GM12878 (cell line): ENCODE results near the gene ANXA5. TPM values are rescaled to one million over a fixed set of nuclear protein-coding genes. Genes with fewer than 3 reads are reported as not detected.

ENCODE experiments used
- ATAC-seq: fragments of 200-7000 bp; cut with Tn5 transposase; 3 replicates; pipeline ENCODE4 v1.9.1; 2020; ENCODE audit warnings: mild to moderate bottlenecking, moderate library complexity
- BruUV-seq: library from RNA; stranded (reverse); fragments of 400-500 nt; replicated peaks from 2 replicates; lab custom pipeline; 2021; lab: Mats Ljungman, UMichigan
- CTCF ChIA-PET: fragments of 300-600 bp; sonication (Branson Sonifier 250); formaldehyde crosslinking; extraction: SDS; loops from one replicate; lab custom pipeline; 2021; ENCODE audit warnings: inconsistent platforms; lab: Yijun Ruan, JAX
- POLR2A ChIA-PET: fragments of 350-600 bp; formaldehyde crosslinking; extraction: SDS; loops from one replicate; lab custom pipeline; 2021; ENCODE audit warnings: inconsistent platforms; lab: Charles Lee
- RAD21 ChIA-PET: fragments of 300-600 bp; sonication (Branson Sonifier 250); formaldehyde crosslinking; loops from one replicate; lab custom pipeline; 2023; ENCODE audit warnings: antibody characterized with exemption; ENCODE audit not compliant: unreplicated experiment; lab: Charles Lee
- SMC1A ChIA-PET: fragments of 300-600 bp; sonication (Branson Sonifier 250); formaldehyde crosslinking; loops from one replicate; lab custom pipeline; 2023; ENCODE audit not compliant: unreplicated experiment, uncharacterized antibody; lab: Charles Lee
- DNase-seq: peaks from one replicate; pipeline ENCODE4 v3.0.0-alpha.2; 2011; ENCODE audit warnings: low read depth, low spot score
- FAIRE-seq: peaks from 3 replicates; lab custom pipeline; 2011; peaks lifted over from hg19 to GRCh38; lab: Jason Lieb, UNC
- H2AFZ ChIP-seq: 2 replicates; pipeline ENCODE4 v1.6.0; 2011; ENCODE audit warnings: low read depth, low read length, control low read depth; ENCODE audit not compliant: control insufficient read depth
- H3K27ac ChIP-seq: 2 replicates; pipeline ENCODE4 v1.5.1; 2011; ENCODE audit warnings: control low read depth; ENCODE audit not compliant: control insufficient read depth, insufficient read depth
- H3K27me3 ChIP-seq, 2 experiments: replicated peaks in 1 of 2; 2 replicates each; pipeline versions ENCODE4 v1.6.0 to v1.6.1; 2011; ENCODE audit warnings: low read length in 1 of 2; ENCODE audit not compliant: control insufficient read depth in 2 of 2, insufficient read depth in 2 of 2
- H3K36me3 ChIP-seq, 2 experiments: 2 replicates each; pipeline ENCODE4 v1.5.1; 2011; ENCODE audit warnings: low read length in 1 of 2; ENCODE audit not compliant: control insufficient read depth in 2 of 2, insufficient read depth in 2 of 2
- H3K4me1 ChIP-seq: 2 replicates; pipeline ENCODE4 v1.6.1; 2011; ENCODE audit warnings: mild to moderate bottlenecking, low read length, moderate library complexity, mixed read lengths; ENCODE audit not compliant: control insufficient read depth, insufficient read depth
- H3K4me2 ChIP-seq: 2 replicates; pipeline ENCODE4 v1.6.0; 2011; ENCODE audit warnings: control low read depth; ENCODE audit not compliant: control insufficient read depth, insufficient read depth
- H3K4me3 ChIP-seq: fragments of 200-600 bp; sonication (generic); 2 replicates; pipeline ENCODE4 v1.5.1; 2016
- H3K79me2 ChIP-seq: 2 replicates; pipeline ENCODE4 v1.6.0; 2011; ENCODE audit warnings: low read length; ENCODE audit not compliant: control insufficient read depth, insufficient read depth
- H3K9ac ChIP-seq: 2 replicates; pipeline ENCODE4 v1.8.0; 2011; ENCODE audit warnings: low read length, control low read depth, mixed read lengths; ENCODE audit not compliant: control insufficient read depth, insufficient read depth
- H3K9me3 ChIP-seq: replicated peaks from 3 replicates; pipeline ENCODE4 v1.5.1; 2011; ENCODE audit warnings: mild to moderate bottlenecking, low read length; ENCODE audit not compliant: control insufficient read depth, insufficient read depth
- H4K20me1 ChIP-seq: 2 replicates; pipeline ENCODE4 v1.6.0; 2011; ENCODE audit not compliant: control insufficient read depth, insufficient read depth
- CEBPB ChIP-seq, 2 experiments: fragments of 150-350 bp in 1 of 2; IDR thresholded peaks; 2 replicates each; pipeline ENCODE4 v1.6.1; 2012 to 2014; ENCODE audit warnings: low read depth in 2 of 2, low read length in 2 of 2, borderline replicate concordance in 1 of 2, inconsistent platforms in 1 of 2
- CHD4 ChIP-seq: fragments of 200-600 bp; sonication (generic); IDR thresholded peaks from 2 replicates; pipeline ENCODE4 v1.6.1; 2016; ENCODE audit warnings: mild to moderate bottlenecking
- IKZF2 ChIP-seq, 2 experiments: fragments of 450-650 bp; IDR thresholded peaks; 2 replicates each; pipeline ENCODE4 v1.6.1; 2017; ENCODE audit warnings: mild to moderate bottlenecking in 2 of 2, moderate library complexity in 2 of 2
- NR2C2 ChIP-seq: IDR thresholded peaks from 2 replicates; pipeline ENCODE4 v1.6.1; 2011; ENCODE audit warnings: borderline replicate concordance, low read depth; ENCODE audit not compliant: control insufficient read depth, insufficient read length
- RUNX3 ChIP-seq: IDR thresholded peaks from 2 replicates; pipeline ENCODE4 v1.6.1; 2012; ENCODE audit warnings: low read length, inconsistent platforms
- SPI1 ChIP-seq: IDR thresholded peaks from 2 replicates; pipeline ENCODE4 v1.6.1; 2011; ENCODE audit warnings: low read depth, mild to moderate bottlenecking, low read length, moderate library complexity, borderline replicate concordance; ENCODE audit not compliant: insufficient read depth
- SUPT20H ChIP-seq: IDR thresholded peaks from 2 replicates; pipeline ENCODE4 v1.6.1; 2011; ENCODE audit warnings: low read depth, mild to moderate bottlenecking, low read length, moderate library complexity, borderline replicate concordance; ENCODE audit not compliant: control insufficient read depth
- ZBED1 ChIP-seq: IDR thresholded peaks from 2 replicates; pipeline ENCODE4 v1.6.1; 2016; ENCODE audit warnings: borderline replicate concordance
- WGBS: methylation state at CpG from one replicate; pipeline ENCODE4 v1.1.6; 2016; ENCODE audit warnings: low lambda C conversion rate; ENCODE audit not compliant: insufficient replicate concordance, insufficient coverage; ENCODE audit errors: missing lambda C conversion rate; 5-methylcytosine and 5-hydroxymethylcytosine counted together
- in situ Hi-C: fragments of 300-500 bp; cut with MboI; formaldehyde crosslinking; loops from 9 replicates; pipeline ENCODE4 v1.14.3; 2018; ENCODE audit warnings: mixed read lengths
- intact Hi-C: fragments of 100-400 bp; cut with micrococcal nuclease; formaldehyde crosslinking; loops from one replicate; pipeline ENCODE4 v1.14.2; 2022; ENCODE audit not compliant: unreplicated experiment
- polyA plus RNA-seq, 11 experiments: library from polyadenylated mRNA; depleted of rRNA in 4 of 11; unstranded in 6 of 11; stranded (reverse) in 5 of 11; fragments of >200 nt; fragmentation: Nextera tagmentation in 4 of 11; fragmentation: Illumina TruSeq in 1 of 11; extraction: Ambion mirVana in 4 of 11; extraction: Trizol in 1 of 11; gene quantifications; 1 replicate in 1 of 11; 2 replicates in 10 of 11; pipeline versions ENCODE4 v1.2.1 to v1.2.3, GENCODE V29; 2011 to 2016; ENCODE audit warnings: inconsistent platforms in 2 of 11, missing spikeins in 2 of 11, low read depth in 1 of 11
- total RNA-seq, 4 experiments: library from RNA; depleted of rRNA in 3 of 4; stranded (reverse); fragments of >200 nt in 3 of 4; fragmentation: Illumina TruSeq in 1 of 4; extraction: Trizol in 1 of 4; gene quantifications; 2 replicates each; pipeline versions ENCODE4 v1.2.1 to v1.2.3, GENCODE V29; 2013 to 2021

Gene ANXA5
- total and polyA plus RNA-seq, 10 of the 15 experiments (the other 5 are each of a cell fraction or from before 2014, with no cell fraction given), result 101 to 249 (median 169) TPM

DNA sequence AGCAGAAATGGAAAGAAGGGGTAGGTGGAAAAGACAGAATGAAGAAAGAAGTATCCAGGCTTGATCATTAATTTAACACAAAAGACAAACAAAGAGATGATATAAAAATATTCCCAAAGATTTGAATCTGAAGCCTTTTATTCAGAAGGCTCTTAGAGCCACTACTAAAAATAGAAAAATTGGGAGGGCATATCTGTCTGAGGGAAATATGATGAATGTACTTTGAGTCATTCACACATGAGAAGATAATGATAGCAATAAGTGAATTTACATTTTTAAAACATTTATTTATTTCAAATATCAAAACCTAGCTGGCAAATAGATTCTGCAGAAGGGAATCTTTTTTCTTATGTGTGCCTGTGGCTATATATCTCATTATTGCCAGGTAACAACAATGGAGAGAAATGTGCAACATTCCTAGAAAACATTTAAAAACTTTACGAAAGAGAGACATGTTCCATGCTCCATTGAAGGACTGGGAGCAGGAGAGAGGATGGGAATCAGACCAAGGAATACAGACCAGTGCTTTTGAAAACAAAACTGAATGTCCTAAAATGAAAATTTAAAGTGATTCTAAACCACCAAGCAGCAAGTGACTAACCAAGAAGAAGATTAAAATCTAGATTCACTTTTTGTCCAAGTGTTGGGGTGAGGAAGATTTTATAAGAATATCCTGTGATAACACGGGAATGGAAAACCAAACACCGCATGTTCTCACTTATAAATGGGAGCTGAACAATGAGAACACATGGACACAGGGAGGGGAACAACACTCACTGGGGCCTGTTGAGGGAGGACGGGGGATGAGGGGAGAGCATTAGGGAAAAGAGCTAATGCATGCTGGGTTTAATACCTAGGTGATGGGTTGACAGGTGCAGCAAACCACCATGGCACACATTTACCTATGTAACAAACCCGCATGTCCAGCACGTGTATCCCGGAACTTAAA lies 41.2 kb downstream of the ANXA5 start:
- peaks cover 12% of the 10 kb centered on the region for H3K4me1 ChIP-seq
- H3K4me3 ChIP-seq, result no peak overlapping the region
- ChIA-PET SMC1A (interaction anchor here (0.7 to 2.6 kb wide), 7 partner anchors 12 to 285 kb away, joined by 3 to 9 read pairs (median 5); no protein-coding TSS in a partner anchor), CTCF (interaction anchor here (0.7 to 5.5 kb wide), 11 partner anchors 9 to 285 kb away, joined by 3 to 37 read pairs (median 6); no protein-coding TSS in a partner anchor), RAD21 (interaction anchor here (1.0 to 2.2 kb wide), 5 partner anchors 171 to 285 kb away, joined by 4 to 14 read pairs (median 5); no protein-coding TSS in a partner anchor), POLR2A (no interaction called here)
- H3K9ac ChIP-seq, result no peak overlapping the region
- WGBS, result 39% methylated on average over 7 of the region's 7 CpGs
- FAIRE-seq (no peak), ATAC-seq (peak; percentile 12), DNase-seq (no peak)
- no peak overlapping the region for H2AFZ ChIP-seq
- no peak overlapping the region for H3K4me2 ChIP-seq
- TF ChIP-seq ZBED1, result no peak
- TF ChIP-seq NR2C2, result no peak
- H3K36me3 ChIP-seq, result no peaks in the 10 kb centered on the region
- intact Hi-C loops, result loop anchor here (1.0 kb wide), 3 partner anchors 171 to 284 kb away; no protein-coding TSS in a partner anchor
- no peaks in the 10 kb centered on the region for H3K9me3 ChIP-seq
- in situ Hi-C loops, result loop anchor here (10.0 kb wide), 2 partner anchors 171 to 281 kb away; no protein-coding TSS in a partner anchor
- H3K27me3 ChIP-seq, result no peaks in the 10 kb centered on the region
- H3K27ac ChIP-seq, result no peak overlapping the region
- no TSS peak for BruUV-seq
- no peaks in the 10 kb centered on the region for H3K79me2 ChIP-seq
- H4K20me1 ChIP-seq, result no peaks in the 10 kb centered on the region

DNA sequence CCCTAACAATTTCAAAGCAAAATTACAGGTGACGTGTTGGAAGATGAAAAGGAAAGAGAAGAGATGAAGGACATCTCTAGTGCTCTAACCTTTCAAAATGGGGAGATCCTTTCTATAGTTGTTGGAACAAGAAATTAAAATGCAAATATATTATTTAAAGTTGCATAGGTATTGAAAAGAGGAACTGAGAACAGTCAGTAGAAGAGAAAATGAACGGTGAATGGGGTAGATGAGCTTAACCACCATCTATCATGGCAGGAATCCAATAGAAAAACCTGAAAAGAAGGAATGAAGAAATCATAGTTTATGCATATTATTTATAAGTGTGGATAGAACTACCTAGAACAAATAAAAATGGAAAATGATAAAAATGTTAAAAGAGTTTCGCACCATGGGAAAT lies 42.0 kb downstream of the ANXA5 start:
- Histone ChIP-seq H3K36me3 (no peaks in the 10 kb centered on the region), H3K9ac (no peak overlapping the region), H3K79me2 (no peaks in the 10 kb centered on the region), H3K9me3 (no peaks in the 10 kb centered on the region), H3K27me3 (no peaks in the 10 kb centered on the region), H4K20me1 (no peaks in the 10 kb centered on the region), H3K4me3 (no peak overlapping the region), H3K4me1 (peaks cover 12% of the 10 kb centered on the region), H3K27ac (no peak overlapping the region), H3K4me2 (no peak overlapping the region), H2AFZ (no peak overlapping the region)
- ChIA-PET SMC1A (interaction anchor here (1.0 to 2.6 kb wide), 5 partner anchors 12 to 284 kb away, joined by 3 to 9 read pairs (median 4); no protein-coding TSS in a partner anchor), CTCF (interaction anchor here (0.7 to 5.5 kb wide), 6 partner anchors 18 to 284 kb away, joined by 3 to 37 read pairs (median 18); no protein-coding TSS in a partner anchor), RAD21 (interaction anchor here (1.0 to 2.2 kb wide), 3 partner anchors 170 to 284 kb away, joined by 4 to 14 read pairs (median 5); no protein-coding TSS in a partner anchor), POLR2A (no interaction called here)
- intact Hi-C loops, result no loop called here
- 45% methylated on average over 3 of the region's 3 CpGs for WGBS
- DNase-seq (peak; percentile 1), ATAC-seq (peak; percentile 82), FAIRE-seq (peak; percentile 27)
- TF ChIP-seq SPI1 (peak; percentile 90), SUPT20H (no peak), CEBPB (IDR thresholded peaks at IDR 0.05; ENCODE audit: borderline replicate concordance in 1 of 2, low read depth in 2 of 2, low read length in 2 of 2) (no peak), IKZF2 (IDR thresholded peaks at IDR 0.05) (peak; percentile 19 to 21; a peak in 1 of 4 replicates), RUNX3 (peak; percentile 33), CHD4 (no peak)
- BruUV-seq, result no TSS peak
- in situ Hi-C loops, result loop anchor here (10.0 kb wide), 2 partner anchors 170 to 280 kb away; no protein-coding TSS in a partner anchor
